ENCODE measurements around the gene HBP1. TPM values are rescaled to one million over a fixed set of nuclear protein-coding genes. Genes with fewer than 3 reads are reported as not detected.

The HBP1 gene
- total and polyA plus RNA-seq, 2 experiments from 2014 or later, result 36.0 to 52.8 TPM

GRCh38 chr7:107145067-107145838 is 23.6 kb upstream of the HBP1 start:
- H4K20me1 ChIP-seq (replicated peaks; ENCODE audit: insufficient read depth), result no peaks in the 10 kb centered on the region
- no peaks in the 10 kb centered on the region for H3K9me2 ChIP-seq (ENCODE audit: insufficient read depth)
- H3F3A ChIP-seq (replicated peaks; ENCODE audit: low read depth), result no peaks in the 10 kb centered on the region
- DNase-seq (ENCODE audit: low spot score) (no peak), ATAC-seq (no peak)
- no peak overlapping the region for H2AFZ ChIP-seq
- no peak overlapping the region for H3K4me2 ChIP-seq
- no peaks in the 10 kb centered on the region for H3K27me3 ChIP-seq (ENCODE audit: insufficient read depth)
- H3K36me3 ChIP-seq (ENCODE audit: insufficient read depth), result no peaks in the 10 kb centered on the region
- H3K4me3 ChIP-seq, result no peak overlapping the region
- H3K79me2 ChIP-seq (replicated peaks; ENCODE audit: insufficient read depth), result no peaks in the 10 kb centered on the region
- TF ChIP-seq ZNF462 (CRISPR knock-in tag; IDR thresholded peaks at IDR 0.05) (no peak), CREB1 (CRISPR knock-in tag; IDR thresholded peaks at IDR 0.05; ENCODE audit: low read depth) (no peak), ETS1 (IDR thresholded peaks at IDR 0.05) (no peak)
- no peaks in the 10 kb centered on the region for H3K27me3 Mint-ChIP-seq (ENCODE audit: insufficient read depth, low read depth, poor library complexity)
- peak overlapping the region; percentile 52; the same call in 1 of the 2 replicates for H3K27ac Mint-ChIP-seq
- peaks cover 28% of the 10 kb centered on the region for H3K4me1 ChIP-seq (ENCODE audit: insufficient read depth)
- H3K4me1 Mint-ChIP-seq, result peaks cover 23% of the 10 kb centered on the region; the same call in 2 of the 3 replicates
- H3K4me3 Mint-ChIP-seq, result no peak overlapping the region
- peak overlapping the region; percentile 84 for H3K27ac ChIP-seq (ENCODE audit: low read depth)
- H3K36me3 Mint-ChIP-seq (ENCODE audit: low read depth), result no peaks in the 10 kb centered on the region
- H3K9me3 Mint-ChIP-seq, result no peaks in the 10 kb centered on the region
